Breast epithelium (tissue), 3 donors: ENCODE results near the gene TP53BP2.

ENCODE experiments used
- POLR2A ChIP-seq: fragments of 450-650 bp; IDR thresholded peaks from one replicate; pipeline ENCODE4 v1.6.1; 2016; ENCODE audit warnings: antibody characterized with exemption, mild to moderate bottlenecking, moderate library complexity
- POLR2AphosphoS5 ChIP-seq, 3 donors: sonication (generic); formaldehyde crosslinking; IDR thresholded peaks; one replicate each; pipeline ENCODE4 v1.6.1; 2017; ENCODE audit warnings: antibody characterized with exemption in 3 of 3
- TF ChIP-seq, protein P1 (sequence below), 3 donors: fragments of 450-650 bp; IDR thresholded peaks; one replicate each; pipeline ENCODE4 v1.5.1; 2016 to 2017; ENCODE audit warnings: antibody characterized with exemption in 3 of 3, mild to moderate bottlenecking in 3 of 3, moderate library complexity in 3 of 3

GRCh38 chr1:223842784-223843183 lies 3.0 kb downstream of the TP53BP2 start:
- TF ChIP-seq POLR2A (no peak), POLR2AphosphoS5 (IDR thresholded peaks at IDR 0.05) (no peak)
- TF ChIP-seq, protein P1, sequence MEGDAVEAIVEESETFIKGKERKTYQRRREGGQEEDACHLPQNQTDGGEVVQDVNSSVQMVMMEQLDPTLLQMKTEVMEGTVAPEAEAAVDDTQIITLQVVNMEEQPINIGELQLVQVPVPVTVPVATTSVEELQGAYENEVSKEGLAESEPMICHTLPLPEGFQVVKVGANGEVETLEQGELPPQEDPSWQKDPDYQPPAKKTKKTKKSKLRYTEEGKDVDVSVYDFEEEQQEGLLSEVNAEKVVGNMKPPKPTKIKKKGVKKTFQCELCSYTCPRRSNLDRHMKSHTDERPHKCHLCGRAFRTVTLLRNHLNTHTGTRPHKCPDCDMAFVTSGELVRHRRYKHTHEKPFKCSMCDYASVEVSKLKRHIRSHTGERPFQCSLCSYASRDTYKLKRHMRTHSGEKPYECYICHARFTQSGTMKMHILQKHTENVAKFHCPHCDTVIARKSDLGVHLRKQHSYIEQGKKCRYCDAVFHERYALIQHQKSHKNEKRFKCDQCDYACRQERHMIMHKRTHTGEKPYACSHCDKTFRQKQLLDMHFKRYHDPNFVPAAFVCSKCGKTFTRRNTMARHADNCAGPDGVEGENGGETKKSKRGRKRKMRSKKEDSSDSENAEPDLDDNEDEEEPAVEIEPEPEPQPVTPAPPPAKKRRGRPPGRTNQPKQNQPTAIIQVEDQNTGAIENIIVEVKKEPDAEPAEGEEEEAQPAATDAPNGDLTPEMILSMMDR (IDR thresholded peaks at IDR 0.05): no peak
